GM10266 (cell line): ENCODE data around the gene DDX51.

Experiments
- DNase-seq: peaks from one replicate; pipeline ENCODE4 v3.0.0; 2012; ENCODE audit errors: extremely low spot score
- TF ChIP-seq, protein P1 (sequence below): IDR thresholded peaks from 2 replicates; pipeline ENCODE4 v1.5.1; 2012; ENCODE audit warnings: mild to moderate bottlenecking, low read depth; ENCODE audit not compliant: control insufficient read depth, insufficient read depth; ENCODE audit errors: missing control alignments

The DDX51 gene

DNA sequence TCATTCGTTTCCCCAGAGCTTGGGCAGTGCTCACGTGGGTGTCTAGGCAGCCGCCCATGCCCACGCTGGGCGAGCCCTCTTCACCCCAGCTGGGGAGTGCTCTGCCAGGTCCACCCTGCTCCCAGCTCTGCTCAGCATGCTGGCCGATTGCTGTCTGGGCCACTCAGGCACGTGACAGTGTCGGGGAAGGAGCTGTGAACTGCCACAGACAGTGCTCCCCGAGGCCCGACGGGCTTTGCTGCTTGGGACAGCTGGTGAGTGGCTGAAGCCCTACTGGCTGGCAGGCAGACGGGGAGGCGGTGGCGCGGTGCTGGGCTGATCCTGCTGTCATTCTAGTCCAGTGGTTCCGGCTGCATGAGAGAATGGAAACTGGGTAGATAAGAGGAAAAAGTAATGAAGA is 15.9 kb upstream of the DDX51 start:
- DNase-seq = no peak
- TF ChIP-seq, protein P1, sequence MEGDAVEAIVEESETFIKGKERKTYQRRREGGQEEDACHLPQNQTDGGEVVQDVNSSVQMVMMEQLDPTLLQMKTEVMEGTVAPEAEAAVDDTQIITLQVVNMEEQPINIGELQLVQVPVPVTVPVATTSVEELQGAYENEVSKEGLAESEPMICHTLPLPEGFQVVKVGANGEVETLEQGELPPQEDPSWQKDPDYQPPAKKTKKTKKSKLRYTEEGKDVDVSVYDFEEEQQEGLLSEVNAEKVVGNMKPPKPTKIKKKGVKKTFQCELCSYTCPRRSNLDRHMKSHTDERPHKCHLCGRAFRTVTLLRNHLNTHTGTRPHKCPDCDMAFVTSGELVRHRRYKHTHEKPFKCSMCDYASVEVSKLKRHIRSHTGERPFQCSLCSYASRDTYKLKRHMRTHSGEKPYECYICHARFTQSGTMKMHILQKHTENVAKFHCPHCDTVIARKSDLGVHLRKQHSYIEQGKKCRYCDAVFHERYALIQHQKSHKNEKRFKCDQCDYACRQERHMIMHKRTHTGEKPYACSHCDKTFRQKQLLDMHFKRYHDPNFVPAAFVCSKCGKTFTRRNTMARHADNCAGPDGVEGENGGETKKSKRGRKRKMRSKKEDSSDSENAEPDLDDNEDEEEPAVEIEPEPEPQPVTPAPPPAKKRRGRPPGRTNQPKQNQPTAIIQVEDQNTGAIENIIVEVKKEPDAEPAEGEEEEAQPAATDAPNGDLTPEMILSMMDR = no peak

DNA sequence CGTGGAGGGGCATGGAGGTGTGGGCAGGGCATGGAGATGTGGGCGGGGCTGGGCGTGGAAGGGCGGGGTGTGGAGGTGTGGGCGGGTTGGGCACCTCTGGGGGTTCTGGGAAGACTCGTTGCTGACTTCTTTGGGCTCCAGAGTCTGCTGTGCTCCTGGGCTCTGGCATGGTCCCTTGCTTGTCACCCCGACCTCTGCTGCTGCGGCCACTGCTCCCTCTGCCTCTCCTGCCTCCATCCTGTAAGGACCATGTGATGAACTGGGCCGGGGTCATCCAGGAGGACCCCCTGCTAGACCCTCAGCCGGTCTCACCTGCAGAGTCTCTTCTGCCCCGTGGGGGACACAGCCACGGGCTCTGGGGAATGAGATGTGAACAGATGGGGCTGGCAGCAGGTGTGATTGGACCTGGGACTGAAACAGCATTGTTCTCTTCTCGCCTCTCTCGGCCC is 15.5 kb upstream of the DDX51 start:
- TF ChIP-seq, protein P1 = no peak

DNA sequence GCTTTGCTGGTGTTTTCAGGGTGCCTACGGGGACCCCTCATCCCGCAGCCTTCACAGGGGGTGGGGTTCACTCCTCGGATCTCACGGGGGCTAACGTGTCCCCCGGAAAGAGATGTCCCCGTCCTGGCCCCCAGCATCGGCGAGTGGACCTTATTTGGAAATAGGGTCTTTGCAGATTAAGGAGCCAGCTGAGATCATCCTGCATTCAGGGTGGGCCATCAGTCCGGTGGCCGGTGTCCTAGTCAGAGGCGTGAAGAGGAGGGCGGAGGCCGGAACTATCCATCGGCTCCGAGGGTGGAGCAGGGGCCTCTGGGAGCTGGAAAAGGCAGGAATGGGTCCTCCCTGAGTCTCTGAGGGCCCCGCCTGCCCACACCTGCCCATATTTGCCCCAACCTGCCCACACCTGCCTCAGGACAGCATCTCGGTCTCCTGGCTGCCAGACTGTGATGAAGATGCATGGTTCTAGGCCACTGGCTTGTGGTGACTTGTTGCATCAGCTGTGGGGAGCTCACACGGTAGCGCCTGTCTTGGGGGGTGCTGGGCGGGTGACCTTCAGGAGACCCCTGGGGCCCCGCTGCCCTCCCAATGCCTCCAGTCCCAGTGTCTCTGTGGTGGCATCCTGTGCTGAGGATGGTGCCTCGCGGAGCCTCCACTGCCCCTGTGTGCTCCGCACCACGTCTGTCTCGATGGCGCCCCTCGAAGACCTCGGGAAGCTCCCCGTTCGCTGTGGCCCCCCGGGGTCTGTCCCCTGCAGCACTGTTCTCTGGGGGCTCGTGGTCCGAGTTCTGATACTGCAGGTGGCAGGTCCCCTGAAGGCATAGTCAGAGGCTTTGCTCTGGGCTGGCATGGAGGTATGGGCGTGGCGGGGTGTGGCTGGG is 14.8 kb upstream of the DDX51 start:
- DNase-seq = no peak
- TF ChIP-seq, protein P1 = no peak

More for the DNA sequence above, 15.5 kb upstream of the DDX51 start:
- DNase-seq = no peak

DNA sequence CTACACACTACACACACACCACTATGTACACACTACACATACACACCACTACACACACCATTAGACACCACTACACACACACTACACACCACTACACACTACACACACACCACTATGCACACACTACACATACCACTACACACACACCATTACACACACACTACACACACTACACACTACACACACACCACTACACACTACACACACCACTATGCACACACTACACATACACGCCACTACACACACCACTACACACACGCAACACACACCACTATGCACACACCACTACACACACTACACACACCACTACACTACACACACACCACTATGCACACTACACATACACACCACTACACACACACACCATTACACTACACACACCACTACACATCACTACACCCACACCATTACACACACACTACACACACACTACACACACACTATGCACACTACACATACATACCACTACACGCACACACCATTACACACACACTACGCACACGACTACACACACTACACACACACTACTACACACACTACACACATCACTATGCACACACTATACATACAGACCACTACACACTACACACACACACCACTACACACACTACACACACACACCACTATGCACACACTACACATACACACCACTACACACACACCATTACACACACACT is 13.8 kb upstream of the DDX51 start:
- TF ChIP-seq, protein P1 = no peak
- no peak for DNase-seq

- TF ChIP-seq, protein P1 = no peak
- DNase-seq = no peak
These were observed 12.6 kb upstream of the DDX51 start for GRCh38 chr12:132156573-132157325.

DNA sequence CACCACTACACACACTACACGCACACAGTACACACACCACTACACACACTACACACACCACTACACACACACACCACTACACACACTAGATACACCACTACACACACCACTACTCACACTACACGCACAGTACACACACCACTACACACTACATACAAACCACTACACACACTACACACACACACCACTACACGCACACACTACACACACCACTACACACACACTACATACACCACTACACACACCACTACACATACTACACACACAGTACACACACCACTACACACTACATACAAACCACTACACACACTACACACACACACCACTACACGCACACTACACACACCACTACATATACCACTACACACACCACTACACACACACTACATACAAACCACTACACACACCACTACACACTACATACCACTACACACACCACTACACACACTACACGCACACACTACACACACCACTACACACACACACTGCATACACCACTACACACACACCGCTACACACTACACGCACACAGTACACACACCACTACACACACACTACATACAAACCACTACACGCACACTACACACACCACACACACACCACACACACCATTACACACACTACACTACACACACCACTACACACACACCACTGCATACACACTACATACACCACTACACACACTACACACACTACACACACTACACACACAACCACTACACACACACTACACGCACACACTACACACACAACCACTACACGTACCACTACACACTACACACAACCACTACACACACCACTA is 11.9 kb upstream of the DDX51 start:
- TF ChIP-seq, protein P1 = no peak
- no peak for DNase-seq
